Karpas-422 (cell line): ENCODE data around the gene LSM12. TPM values are rescaled to one million over a fixed set of nuclear protein-coding genes. Genes with fewer than 3 reads are reported as not detected.
"Not testable (repeated sequence)": the region's sequence is repeated elsewhere in the genome, so short reads cannot be mapped to it uniquely, and the experiment has no call there.

ENCODE experiments used
- DNase-seq: peaks from one replicate; pipeline ENCODE4 v3.0.0-alpha.2; 2015
- H2AFZ ChIP-seq: fragments of 200-600 bp; sonication (generic); 2 replicates; pipeline ENCODE4 v1.6.1; 2014; ENCODE audit warnings: antibody characterized with exemption, low read length, mixed read lengths
- H3K27ac ChIP-seq: fragments of 200-600 bp; sonication (generic); 2 replicates; pipeline ENCODE4 v1.5.1; 2014; ENCODE audit warnings: mild to moderate bottlenecking, low read length, moderate library complexity
- H3K27me3 ChIP-seq: fragments of 200-600 bp; sonication (generic); 2 replicates; pipeline ENCODE4 v1.6.1; 2014; ENCODE audit warnings: low read length, mixed read lengths
- H3K36me3 ChIP-seq: fragments of 200-600 bp; sonication (generic); 2 replicates; pipeline ENCODE4 v1.6.1; 2014; ENCODE audit warnings: low read length, mixed read lengths; ENCODE audit not compliant: insufficient read depth
- H3K4me1 ChIP-seq: fragments of 200-600 bp; sonication (generic); 2 replicates; pipeline ENCODE4 v1.6.1; 2014; ENCODE audit warnings: mild to moderate bottlenecking, low read length, mixed read lengths
- H3K4me2 ChIP-seq: fragments of 200-600 bp; sonication (generic); 2 replicates; pipeline ENCODE4 v1.6.1; 2014; ENCODE audit warnings: low read length, low read depth, mild to moderate bottlenecking; ENCODE audit not compliant: poor library complexity, severe bottlenecking
- H3K4me3 ChIP-seq: fragments of 200-600 bp; sonication (generic); 2 replicates; pipeline ENCODE4 v1.5.1; 2014; ENCODE audit warnings: mild to moderate bottlenecking, antibody characterized with exemption, low read length, mixed read lengths
- H3K79me2 ChIP-seq: fragments of 200-600 bp; sonication (generic); 2 replicates; pipeline ENCODE4 v1.6.1; 2014; ENCODE audit warnings: mild to moderate bottlenecking, low read length, mixed read lengths
- H3K9ac ChIP-seq: fragments of 200-600 bp; sonication (generic); 2 replicates; pipeline ENCODE4 v1.6.0; 2014; ENCODE audit warnings: low read length
- H3K9me2 ChIP-seq: fragments of 200-600 bp; sonication (generic), shearing (Covaris generic); replicated peaks from 2 replicates; pipeline ENCODE4 v1.6.0; 2014; ENCODE audit warnings: mild to moderate bottlenecking, low read length, moderate library complexity; ENCODE audit not compliant: insufficient read depth
- H3K9me3 ChIP-seq: fragments of 300-700, 200-600 bp; sonication (generic); 2 replicates; pipeline ENCODE4 v1.6.1; 2014; ENCODE audit warnings: low read length, mixed read lengths
- H4K20me1 ChIP-seq: fragments of 200-600 bp; sonication (generic); 2 replicates; pipeline ENCODE4 v1.6.1; 2014; ENCODE audit warnings: mild to moderate bottlenecking, antibody characterized with exemption, low read length, low read depth; ENCODE audit not compliant: insufficient read depth
- total RNA-seq: library from RNA; depleted of rRNA; stranded (reverse); fragments of >200 nt; shearing (Covaris generic); gene quantifications from 2 replicates; pipeline ENCODE4 v1.2.3, GENCODE V29; 2014; ENCODE audit warnings: low replicate concordance

The LSM12 gene
- total RNA-seq, 1 experiment from 2014 or later = 73.1 TPM

- H3K4me1 ChIP-seq, DNase-seq, H3K9ac ChIP-seq, H3K79me2 ChIP-seq, H3K9me2 ChIP-seq, H3K4me3 ChIP-seq, H3K9me3 ChIP-seq, H3K27me3 ChIP-seq, H4K20me1 ChIP-seq, H3K27ac ChIP-seq, H3K4me2 ChIP-seq, H2AFZ ChIP-seq: not testable (repeated sequence)
- peaks cover 29% of the 10 kb centered on the region for H3K36me3 ChIP-seq
These were observed 31.8 kb downstream of the LSM12 start for GRCh38 chr17:44034688-44035087.

GRCh38 chr17:44033861-44034408 is 32.5 kb downstream of the LSM12 start:
- Histone ChIP-seq H3K4me1 (no peaks in the 10 kb centered on the region), H3K79me2 (peaks cover 4% of the 10 kb centered on the region; the same call in 1 of the 2 replicates), H2AFZ (no peak overlapping the region), H3K4me2 (no peak overlapping the region), H3K36me3 (peaks cover 28% of the 10 kb centered on the region), H3K4me3 (no peak overlapping the region), H3K9ac (no peak overlapping the region), H3K27me3 (no peaks in the 10 kb centered on the region), H3K9me3 (no peaks in the 10 kb centered on the region), H3K27ac (no peak overlapping the region), H4K20me1 (no peaks in the 10 kb centered on the region), H3K9me2 (no peaks in the 10 kb centered on the region)
- DNase-seq = no peak

GRCh38 chr17:44030482-44030881 is 36.0 kb downstream of the LSM12 start:
- Histone ChIP-seq H3K27me3 (no peaks in the 10 kb centered on the region), H4K20me1 (no peaks in the 10 kb centered on the region), H2AFZ (no peak overlapping the region)

GRCh38 chr17:44029736-44030135 is 36.7 kb downstream of the LSM12 start:
- no peaks in the 10 kb centered on the region for H3K4me1 ChIP-seq
- H3K36me3 ChIP-seq = peaks cover 17% of the 10 kb centered on the region
- H3K27ac ChIP-seq = no peak overlapping the region
- H2AFZ ChIP-seq = no peak overlapping the region
- no peaks in the 10 kb centered on the region for H3K79me2 ChIP-seq
- H3K4me2 ChIP-seq = no peak overlapping the region
- H3K27me3 ChIP-seq = no peaks in the 10 kb centered on the region
- no peak for DNase-seq
- H4K20me1 ChIP-seq = no peaks in the 10 kb centered on the region
- no peak overlapping the region for H3K4me3 ChIP-seq
- H3K9ac ChIP-seq = no peak overlapping the region
- no peaks in the 10 kb centered on the region for H3K9me3 ChIP-seq
- H3K9me2 ChIP-seq = no peaks in the 10 kb centered on the region

More at GRCh38 chr17:44030482-44030881, 36.0 kb downstream of the LSM12 start:
- Histone ChIP-seq H3K4me2 (no peak overlapping the region), H3K9me3 (no peaks in the 10 kb centered on the region), H3K27ac (no peak overlapping the region), H3K4me1 (no peaks in the 10 kb centered on the region), H3K36me3 (peaks cover 17% of the 10 kb centered on the region), H3K9ac (no peak overlapping the region), H3K4me3 (no peak overlapping the region), H3K9me2 (no peaks in the 10 kb centered on the region), H3K79me2 (no peaks in the 10 kb centered on the region)
- no peak for DNase-seq

GRCh38 chr17:44024853-44025252 is 41.6 kb downstream of the LSM12 start:
- no peak overlapping the region for H3K27ac ChIP-seq
- no peak overlapping the region for H3K4me3 ChIP-seq
- peaks cover 6% of the 10 kb centered on the region; the same call in 1 of the 2 replicates for H3K36me3 ChIP-seq
- H3K79me2 ChIP-seq = no peaks in the 10 kb centered on the region
- H3K9ac ChIP-seq = no peak overlapping the region
- 0 out of 2 replicates have a peak, but pooled peaks cover 4% of the 10 kb centered on the region for H4K20me1 ChIP-seq
- no peaks in the 10 kb centered on the region for H3K9me3 ChIP-seq
- no peaks in the 10 kb centered on the region for H3K9me2 ChIP-seq
- no peaks in the 10 kb centered on the region for H3K4me1 ChIP-seq
- H3K4me2 ChIP-seq = no peak overlapping the region
- DNase-seq = no peak
- no peaks in the 10 kb centered on the region for H3K27me3 ChIP-seq
- no peak overlapping the region for H2AFZ ChIP-seq

GRCh38 chr17:44024271-44024663 is 42.2 kb downstream of the LSM12 start:
- Histone ChIP-seq H3K79me2 (no peaks in the 10 kb centered on the region), H3K4me3 (no peak overlapping the region), H3K9ac (no peak overlapping the region), H3K36me3 (peaks cover 6% of the 10 kb centered on the region; the same call in 1 of the 2 replicates), H3K4me1 (no peaks in the 10 kb centered on the region), H2AFZ (no peak overlapping the region), H3K27me3 (no peaks in the 10 kb centered on the region), H3K4me2 (no peak overlapping the region), H3K9me2 (no peaks in the 10 kb centered on the region), H3K27ac (no peak overlapping the region), H3K9me3 (no peaks in the 10 kb centered on the region), H4K20me1 (0 out of 2 replicates have a peak, but pooled peaks cover 4% of the 10 kb centered on the region)
- no peak for DNase-seq

- H4K20me1 ChIP-seq = 0 out of 2 replicates have a peak, but pooled peaks cover 4% of the 10 kb centered on the region
- H2AFZ ChIP-seq = no peak overlapping the region
- no peak overlapping the region for H3K4me3 ChIP-seq
- no peaks in the 10 kb centered on the region for H3K9me2 ChIP-seq
- H3K4me2 ChIP-seq = no peak overlapping the region
- H3K27me3 ChIP-seq = no peaks in the 10 kb centered on the region
- no peak overlapping the region for H3K27ac ChIP-seq
- H3K79me2 ChIP-seq = no peaks in the 10 kb centered on the region
- H3K9me3 ChIP-seq = no peaks in the 10 kb centered on the region
- no peak overlapping the region for H3K9ac ChIP-seq
- DNase-seq = no peak
- H3K4me1 ChIP-seq = no peaks in the 10 kb centered on the region
- peaks cover 6% of the 10 kb centered on the region; the same call in 1 of the 2 replicates for H3K36me3 ChIP-seq
These were observed 42.8 kb downstream of the LSM12 start for GRCh38 chr17:44023545-44024270.

GRCh38 chr17:44022246-44022645 is 44.2 kb downstream of the LSM12 start:
- no peak overlapping the region for H3K4me3 ChIP-seq
- no peaks in the 10 kb centered on the region for H3K79me2 ChIP-seq
- no peaks in the 10 kb centered on the region for H3K9me2 ChIP-seq
- H3K4me2 ChIP-seq = no peak overlapping the region
- no peaks in the 10 kb centered on the region for H3K27me3 ChIP-seq
- no peak overlapping the region for H2AFZ ChIP-seq
- no peaks in the 10 kb centered on the region for H3K9me3 ChIP-seq
- peaks cover 6% of the 10 kb centered on the region; the same call in 1 of the 2 replicates for H3K36me3 ChIP-seq
- H3K4me1 ChIP-seq = no peaks in the 10 kb centered on the region
- 0 out of 2 replicates have a peak, but pooled peaks cover 4% of the 10 kb centered on the region for H4K20me1 ChIP-seq
- no peak for DNase-seq
- H3K9ac ChIP-seq = no peak overlapping the region
- H3K27ac ChIP-seq = no peak overlapping the region
